Measurements from ENCODE around the gene ENOX1. TPM values are rescaled to one million over a fixed set of nuclear protein-coding genes. Genes with fewer than 3 reads are reported as not detected.

ENOX1 gene
- total and polyA plus RNA-seq, 3 donors from 2014 or later, result 11.0 to 14.2 (median 11.5) TPM

GRCh38 chr13:43764349-43764748, 22.4 kb downstream of the ENOX1 start:
- no peak for DNase-seq
- no peak overlapping the region for H3K4me3 ChIP-seq
- H3K36me3 ChIP-seq (ENCODE audit: low read depth, missing control alignments), result no peaks in the 10 kb centered on the region
- no peaks in the 10 kb centered on the region for H3K9me3 ChIP-seq
- H3K27me3 ChIP-seq, result no peaks in the 10 kb centered on the region
- intact Hi-C loops (cut with DNase I; ENCODE audit: low total_unique reads), result no loop called here
- no peak for TF ChIP-seq CTCF (IDR thresholded peaks at IDR 0.05)
- H3K27ac ChIP-seq, result no peak overlapping the region
- peaks cover 11% of the 10 kb centered on the region for H3K4me1 ChIP-seq
- 53 to 59% methylated on average over 2 of the region's 2 CpGs for WGBS, 2 donors

GRCh38 chr13:43763143-43763759, 23.5 kb downstream of the ENOX1 start:
- 90 to 95% methylated on average over 6 of the region's 6 CpGs for WGBS, 2 donors
- Histone ChIP-seq H3K36me3 (ENCODE audit: low read depth, missing control alignments) (no peaks in the 10 kb centered on the region), H3K9me3 (no peaks in the 10 kb centered on the region), H3K4me3 (no peak overlapping the region), H3K27ac (no peak overlapping the region), H3K4me1 (peaks cover 11% of the 10 kb centered on the region), H3K27me3 (no peaks in the 10 kb centered on the region)
- TF ChIP-seq CTCF (IDR thresholded peaks at IDR 0.05), result no peak
- no peak for TF ChIP-seq POLR2A (IDR thresholded peaks at IDR 0.05)
- intact Hi-C loops (cut with DNase I; ENCODE audit: low total_unique reads), result no loop called here
- DNase-seq, result no peak

- Histone ChIP-seq H3K36me3 (ENCODE audit: low read depth, missing control alignments) (no peaks in the 10 kb centered on the region), H3K4me3 (no peak overlapping the region), H3K4me1 (peaks cover 1% of the 10 kb centered on the region), H3K27ac (no peak overlapping the region), H3K27me3 (no peaks in the 10 kb centered on the region), H3K9me3 (no peaks in the 10 kb centered on the region)
- TF ChIP-seq POLR2A (IDR thresholded peaks at IDR 0.05) (no peak), CTCF (IDR thresholded peaks at IDR 0.05) (no peak)
- intact Hi-C loops (cut with DNase I; ENCODE audit: low total_unique reads), result no loop called here
- 67 to 71% methylated on average over 4 of the region's 4 CpGs for WGBS, 2 donors
- no peak for DNase-seq
Observed at GRCh38 chr13:43761616-43762315, 25.0 kb downstream of the ENOX1 start.

GRCh38 chr13:43760257-43760656, 26.5 kb downstream of the ENOX1 start:
- Histone ChIP-seq H3K36me3 (ENCODE audit: low read depth, missing control alignments) (no peaks in the 10 kb centered on the region), H3K4me1 (no peaks in the 10 kb centered on the region), H3K4me3 (no peak overlapping the region), H3K9me3 (no peaks in the 10 kb centered on the region), H3K27ac (no peak overlapping the region), H3K27me3 (no peaks in the 10 kb centered on the region)
- WGBS, 2 donors, result 72 to 82% methylated on average over 3 of the region's 3 CpGs
- TF ChIP-seq CTCF (IDR thresholded peaks at IDR 0.05) (no peak), POLR2A (IDR thresholded peaks at IDR 0.05) (no peak)
- DNase-seq, result no peak
- intact Hi-C loops (cut with DNase I; ENCODE audit: low total_unique reads), result no loop called here

- TF ChIP-seq CTCF (IDR thresholded peaks at IDR 0.05), result no peak
- no peak for TF ChIP-seq POLR2A (IDR thresholded peaks at IDR 0.05)
- no peaks in the 10 kb centered on the region for H3K36me3 ChIP-seq (ENCODE audit: low read depth, missing control alignments)
- no peaks in the 10 kb centered on the region for H3K27me3 ChIP-seq
- no peak overlapping the region for H3K4me3 ChIP-seq
- WGBS, 2 donors, result 82 to 83% methylated on average over 1 of the region's 1 CpG
- intact Hi-C loops (cut with DNase I; ENCODE audit: low total_unique reads), result no loop called here
- DNase-seq, result no peak
- H3K9me3 ChIP-seq, result no peaks in the 10 kb centered on the region
- H3K4me1 ChIP-seq, result no peaks in the 10 kb centered on the region
- no peak overlapping the region for H3K27ac ChIP-seq
Observed at GRCh38 chr13:43758834-43759233, 27.9 kb downstream of the ENOX1 start.

Data from testis (tissue), 3 donors.